Eye (tissue), 1 donor: ENCODE results near the gene SYNCRIP.
"Not testable (repeated sequence)": the region's sequence is repeated elsewhere in the genome, so short reads cannot be mapped to it uniquely, and the experiment has no call there.

Source experiments
- DNase-seq: peaks from one replicate; pipeline ENCODE4 v3.0.0-alpha.2; 2015

Gene SYNCRIP

DNA sequence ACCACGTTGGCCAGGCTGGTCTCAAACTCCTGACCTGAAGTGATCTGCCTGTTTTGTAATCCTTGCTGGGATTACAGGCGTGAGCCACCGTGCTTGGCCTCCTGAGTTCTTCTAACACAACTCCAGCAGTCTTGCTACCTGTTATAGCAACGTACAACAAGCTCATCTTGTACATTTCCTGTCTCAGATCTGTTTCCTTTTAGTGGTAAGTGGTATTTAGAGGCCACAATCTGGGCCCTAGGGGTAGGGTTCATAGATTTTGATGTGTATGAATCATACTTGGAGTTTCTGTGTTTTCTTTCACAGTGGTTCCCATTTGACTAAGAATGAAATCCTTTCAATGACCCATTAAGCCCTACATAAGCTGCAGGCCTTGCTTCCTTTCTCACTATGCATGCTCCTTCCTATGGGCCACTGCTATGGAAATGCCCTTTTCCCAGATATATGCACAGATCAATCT is 27.1 kb upstream of the SYNCRIP start:
- peak; percentile 11 for DNase-seq

DNA sequence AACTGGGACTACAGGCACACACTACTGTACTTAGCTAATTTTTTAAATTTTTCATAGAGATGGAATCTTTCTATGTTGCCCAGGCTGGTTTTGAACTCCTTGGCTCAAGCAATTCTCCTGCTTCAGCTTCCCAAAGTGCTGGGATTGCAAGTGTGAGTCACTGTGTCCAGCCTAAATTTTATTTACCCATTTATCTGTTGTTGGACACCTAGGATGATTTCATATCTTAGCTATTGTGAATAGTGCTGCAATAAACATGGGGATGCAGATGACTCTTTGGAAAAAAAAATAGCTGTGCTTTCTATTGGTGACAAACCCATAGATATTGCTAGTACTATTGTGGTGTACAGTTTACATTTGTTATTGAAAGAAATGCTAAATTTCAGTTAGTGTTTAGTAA is 19.6 kb upstream of the SYNCRIP start:
- no peak for DNase-seq

DNA sequence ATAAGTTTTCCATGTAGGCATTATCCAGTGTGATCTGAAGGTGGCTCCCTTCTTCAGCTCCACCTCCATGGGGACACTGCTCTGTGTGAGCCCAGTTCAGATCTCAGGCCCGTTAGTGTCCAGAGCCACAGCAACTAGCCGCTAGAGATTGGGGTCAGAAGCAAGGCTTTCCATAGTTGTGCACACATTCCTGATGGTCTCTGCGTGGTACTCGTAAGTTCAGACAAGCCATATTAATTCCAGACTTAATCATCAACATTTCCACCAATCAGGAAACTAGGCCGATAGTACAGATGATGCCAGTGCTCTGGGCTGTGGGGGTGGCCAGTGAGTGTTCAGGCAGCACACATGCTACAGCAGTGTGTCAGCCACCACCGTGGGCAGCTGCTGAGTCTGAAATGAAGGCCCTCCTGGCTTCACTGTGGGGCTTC is 17.5 kb upstream of the SYNCRIP start:
- DNase-seq, result no peak

DNA sequence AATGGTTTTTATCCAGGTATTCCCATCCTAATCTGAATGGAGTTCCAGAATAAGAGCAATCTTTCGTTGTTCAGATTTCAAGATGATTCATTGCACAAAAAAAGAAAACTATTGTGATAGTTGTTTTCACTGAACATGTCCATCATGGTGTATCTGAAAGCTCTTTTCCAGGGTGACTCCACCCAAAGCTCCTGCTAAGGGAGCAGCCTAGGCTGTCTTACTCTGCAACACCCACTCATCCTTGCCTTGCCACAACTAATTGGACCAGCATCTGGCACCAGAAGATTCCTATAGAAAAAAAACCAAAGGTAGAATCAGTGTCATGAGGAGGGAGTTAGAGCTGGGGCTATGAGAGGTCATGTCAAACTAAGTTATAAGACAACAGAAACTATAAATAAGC is 7.9 kb upstream of the SYNCRIP start:
- DNase-seq, result no peak

DNA sequence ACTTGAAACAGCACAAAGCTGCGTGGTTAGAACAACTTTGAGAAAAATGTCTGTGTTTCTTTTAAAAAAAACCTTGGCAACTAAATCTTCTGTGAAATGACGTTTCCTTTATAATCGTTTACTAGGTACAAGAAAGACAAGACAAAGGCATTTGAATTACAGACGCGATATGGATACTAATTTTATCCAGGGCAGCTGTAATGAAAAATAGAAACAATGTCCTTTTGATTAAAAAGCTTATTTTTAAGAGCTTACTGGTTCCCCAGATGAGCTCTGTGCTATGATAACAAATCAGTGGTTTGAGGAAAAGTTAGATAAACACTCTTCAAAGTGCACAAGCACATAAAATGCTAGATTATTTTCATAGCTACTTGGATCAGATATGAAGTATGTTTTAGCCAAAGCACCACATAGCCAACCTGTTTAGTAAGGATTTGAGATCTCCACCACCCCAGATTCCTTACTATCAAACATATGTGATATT is 1.6 kb upstream of the SYNCRIP start:
- DNase-seq, result no peak

DNA sequence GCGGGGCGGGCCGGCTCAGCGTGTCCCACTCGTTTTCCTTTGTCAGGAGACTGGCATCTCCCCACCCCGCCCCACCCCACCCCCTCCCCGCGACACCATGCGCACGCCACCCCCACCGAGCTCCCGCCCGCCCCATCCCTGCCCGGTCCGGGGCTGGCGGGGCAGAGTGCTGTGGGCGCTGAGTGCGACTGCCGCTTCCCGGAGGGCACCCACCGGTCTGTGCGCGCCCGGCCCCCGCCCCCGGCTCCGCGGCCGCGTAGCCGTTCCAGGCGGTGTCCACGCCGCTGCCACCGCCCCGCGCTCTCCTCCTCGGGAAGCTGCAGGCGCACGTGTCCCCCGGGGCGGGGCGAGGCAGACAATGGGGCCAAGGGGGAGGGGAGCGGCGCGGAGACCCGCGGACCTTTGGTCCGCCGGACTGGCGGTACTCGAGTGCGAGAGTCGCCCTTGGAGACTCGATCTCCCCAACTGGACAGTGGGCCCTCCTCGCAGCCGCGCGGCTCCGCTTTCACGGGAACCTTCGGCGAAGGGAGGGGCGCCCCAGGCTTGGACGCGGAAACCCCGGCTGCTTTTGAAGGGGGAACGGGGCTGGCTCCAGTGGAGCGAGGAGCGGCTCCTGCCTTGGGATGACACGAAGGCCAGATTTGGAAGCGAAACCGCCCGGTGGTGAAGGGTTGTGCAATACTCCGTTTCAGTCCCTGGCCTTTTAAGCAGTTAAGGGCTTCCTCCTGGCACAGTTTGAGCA is 1.0 kb upstream of the SYNCRIP start:
- peak; percentile 97 for DNase-seq

DNA sequence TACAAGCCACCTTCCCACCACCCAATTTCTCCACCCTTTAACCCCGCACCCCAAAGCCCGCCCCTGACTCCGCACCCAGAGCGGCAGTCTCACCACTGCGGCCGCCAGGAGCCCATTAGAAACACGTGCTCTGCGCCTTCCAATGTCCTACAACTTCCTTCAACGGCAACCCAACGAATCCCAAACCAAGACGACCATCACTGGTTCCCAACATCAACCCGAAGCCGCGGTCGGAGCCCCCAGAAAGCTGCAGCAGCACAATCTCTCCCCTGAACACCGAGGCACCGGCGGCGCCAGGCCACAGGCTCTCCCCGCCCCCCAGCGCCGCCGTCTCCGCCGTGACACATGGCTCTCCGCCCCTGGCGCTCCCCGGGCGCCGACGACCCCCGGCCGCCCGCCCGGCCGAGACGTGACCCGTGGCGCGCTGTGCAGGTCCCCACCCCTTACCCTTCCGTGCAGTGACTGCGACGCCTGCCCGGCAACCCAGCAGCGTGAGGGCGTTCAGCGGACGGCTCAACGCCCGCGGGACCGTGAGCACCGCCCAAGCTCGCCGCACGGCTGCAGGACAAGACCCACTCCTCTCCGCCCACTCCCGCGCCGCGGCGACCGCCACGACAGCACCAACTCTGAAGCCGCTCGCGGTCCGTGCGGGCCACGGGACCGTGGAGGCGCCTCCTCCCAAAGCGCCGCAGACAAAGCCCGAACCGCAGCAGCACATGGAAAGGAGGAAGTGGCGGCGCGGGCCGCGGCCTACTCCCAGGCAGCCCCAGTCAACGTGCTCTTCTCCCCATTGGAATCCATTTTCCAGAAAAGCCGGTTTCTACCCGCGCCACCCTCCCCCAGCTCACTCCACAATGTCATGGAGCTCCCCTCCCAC is 551 bp downstream of the SYNCRIP start:
- peak; percentile 72 for DNase-seq

DNA sequence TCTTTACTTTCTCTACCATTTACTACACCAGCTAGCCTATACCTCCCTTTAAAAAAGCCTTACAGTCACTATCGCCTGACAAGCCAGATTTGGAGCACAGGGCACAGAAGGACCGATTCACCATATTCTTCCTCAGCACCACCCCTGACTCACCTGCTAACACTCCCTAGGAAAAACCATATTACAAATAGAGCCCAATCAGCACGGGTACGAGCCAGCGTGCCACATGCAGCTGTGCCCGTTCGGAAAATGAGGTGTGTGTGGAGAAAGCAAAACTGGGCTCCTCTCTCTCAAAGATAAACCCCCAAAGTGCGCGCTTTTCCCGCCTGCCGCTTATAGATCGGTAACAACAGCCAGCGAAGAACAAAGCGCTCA is 1.2 kb downstream of the SYNCRIP start:
- DNase-seq, result no peak

DNA sequence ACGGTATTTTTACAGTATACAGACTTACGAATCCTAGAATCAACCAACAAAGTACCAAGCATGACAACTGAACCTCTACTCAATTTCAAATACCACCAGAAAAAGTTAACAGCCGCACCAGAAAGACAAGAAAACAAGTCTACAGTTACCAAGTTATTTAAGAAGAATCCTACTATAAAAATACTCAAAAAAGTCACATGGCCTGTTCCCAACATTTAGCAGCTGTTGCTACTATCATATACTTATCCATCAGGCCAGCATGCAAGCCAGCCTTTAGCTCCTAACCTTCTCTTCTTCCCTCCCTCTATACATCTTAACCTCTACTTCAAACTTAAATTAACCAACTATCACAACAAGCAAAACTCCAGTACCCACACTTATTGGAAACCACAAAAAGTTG is 1.9 kb downstream of the SYNCRIP start:
- no peak for DNase-seq

DNA sequence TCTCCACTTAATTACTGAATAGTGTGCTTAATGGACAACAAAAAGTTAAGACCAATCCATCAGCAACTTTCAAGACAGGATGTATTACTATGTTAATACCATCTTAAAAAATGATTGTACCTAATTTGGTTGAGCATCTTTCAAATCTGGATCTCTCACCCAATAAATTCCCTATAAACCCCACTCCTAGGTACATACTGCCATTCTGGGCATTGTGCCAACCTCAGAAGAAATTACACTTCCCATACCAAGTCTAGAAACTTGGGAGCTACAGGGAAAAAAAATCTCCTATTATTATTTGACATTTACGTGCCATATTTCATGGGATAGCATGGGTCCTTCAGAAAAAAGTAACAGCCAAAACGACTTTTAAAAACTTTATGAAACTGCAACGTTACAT is 5.1 kb downstream of the SYNCRIP start:
- no peak for DNase-seq

DNA sequence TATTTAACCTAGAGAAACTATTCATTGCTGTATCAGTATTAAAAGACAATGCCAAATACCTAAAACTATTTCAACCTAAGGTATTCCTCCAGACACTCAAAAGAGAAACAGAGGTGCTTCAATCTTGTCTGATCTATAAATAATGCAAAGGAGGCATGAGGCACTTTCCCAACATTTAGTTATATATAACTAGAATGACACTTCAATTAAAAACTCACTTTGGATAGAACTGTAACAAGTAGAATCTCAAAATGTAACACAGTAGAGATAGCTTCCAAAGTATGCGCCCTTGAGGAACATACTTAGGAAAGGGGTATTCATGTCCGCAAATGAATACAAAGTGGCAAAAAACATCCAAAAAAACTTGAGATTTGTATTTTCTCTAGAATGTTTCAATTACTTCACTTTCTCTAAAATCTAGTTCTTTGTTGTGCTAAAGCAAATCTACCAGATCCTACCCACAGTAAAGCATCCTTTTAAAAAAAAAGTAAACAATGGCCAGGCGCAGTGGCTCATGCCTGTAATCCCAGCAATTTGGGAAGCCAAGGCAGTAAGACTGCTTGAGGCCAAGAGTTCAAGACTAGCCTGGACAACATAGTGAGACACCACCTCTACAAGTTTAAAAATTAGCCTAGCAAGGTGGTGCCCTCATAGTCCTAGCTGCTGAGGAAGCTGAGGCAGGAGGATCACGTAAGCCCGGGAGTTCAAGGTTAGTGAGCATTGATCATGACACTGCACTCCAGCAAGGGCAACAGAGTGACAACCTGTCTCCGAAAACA is 10.3 kb downstream of the SYNCRIP start:
- no peak for DNase-seq

DNA sequence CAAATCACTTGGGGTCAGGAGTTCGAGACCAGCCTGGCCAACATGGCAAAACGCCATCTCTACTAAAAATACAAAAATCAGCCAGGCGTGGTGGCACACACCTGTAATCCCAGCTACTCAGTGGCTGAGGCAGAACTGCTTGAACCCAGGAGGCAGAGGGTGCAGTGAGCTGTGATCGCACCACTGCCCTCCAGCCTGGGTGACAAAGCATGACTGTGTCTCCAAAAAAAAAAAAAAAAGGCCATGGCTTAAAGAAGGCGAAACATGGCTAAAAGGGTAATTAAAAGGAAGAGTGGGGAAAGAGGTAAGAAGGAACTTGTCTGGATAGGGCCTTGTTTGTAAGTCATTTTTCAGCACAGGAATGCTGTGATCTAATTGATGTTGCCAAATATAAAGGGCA is 11.6 kb downstream of the SYNCRIP start:
- not testable (repeated sequence) for DNase-seq

DNA sequence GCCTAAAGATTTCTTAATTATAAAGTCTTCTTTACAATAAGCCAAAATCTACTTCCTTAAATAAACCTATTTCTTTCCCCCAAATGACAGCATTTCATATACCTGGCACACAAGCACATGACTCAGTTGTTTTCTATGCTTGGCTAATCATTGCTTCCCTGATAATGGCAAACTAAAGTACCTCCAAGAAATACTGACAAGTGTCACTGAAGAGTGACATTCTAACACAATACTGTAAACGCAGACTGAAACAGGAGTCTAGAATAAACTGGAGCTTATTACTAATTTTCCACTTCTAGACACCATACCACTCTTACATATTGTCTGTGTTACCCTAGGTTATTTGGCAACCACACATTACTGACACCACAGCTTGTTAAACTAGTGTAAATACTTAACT is 14.3 kb downstream of the SYNCRIP start:
- DNase-seq, result no peak

DNA sequence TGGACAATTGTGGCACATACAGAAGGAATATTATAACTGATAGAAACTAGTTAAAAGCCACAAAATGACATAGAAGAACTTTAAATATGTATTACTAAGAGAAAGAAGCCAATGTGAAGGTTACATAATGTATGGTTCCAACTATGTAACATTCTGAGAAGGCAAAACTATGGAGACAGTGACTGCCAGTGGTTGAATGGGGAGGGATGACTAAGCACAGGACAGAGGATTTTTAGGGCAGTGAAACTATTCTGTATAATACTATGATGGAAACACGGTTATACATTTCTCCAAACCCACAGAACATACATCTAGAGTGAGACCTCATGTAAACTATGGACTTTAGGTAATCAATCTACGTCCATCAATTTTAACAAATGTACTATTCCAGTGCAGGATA is 22.4 kb downstream of the SYNCRIP start:
- no peak for DNase-seq

DNA sequence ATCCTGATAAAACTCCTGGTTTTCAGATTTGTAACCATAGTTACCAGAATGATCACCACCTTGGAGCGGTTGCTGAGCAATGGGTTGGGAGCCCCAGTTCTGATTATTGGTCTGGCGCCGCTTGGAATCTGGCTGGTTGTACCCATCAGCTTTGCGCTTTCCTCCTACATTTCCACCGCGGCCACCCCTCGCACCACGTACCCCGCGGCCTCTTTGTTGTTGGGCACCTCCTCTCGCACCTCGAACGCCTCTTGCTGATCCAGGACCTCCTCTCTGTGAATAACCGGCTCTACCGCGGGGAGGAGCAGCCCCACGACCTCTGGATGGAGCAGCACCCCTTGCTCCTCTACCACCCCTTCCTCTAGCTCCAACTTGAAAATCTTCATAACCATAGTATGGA is 27.9 kb downstream of the SYNCRIP start:
- DNase-seq, result no peak

DNA sequence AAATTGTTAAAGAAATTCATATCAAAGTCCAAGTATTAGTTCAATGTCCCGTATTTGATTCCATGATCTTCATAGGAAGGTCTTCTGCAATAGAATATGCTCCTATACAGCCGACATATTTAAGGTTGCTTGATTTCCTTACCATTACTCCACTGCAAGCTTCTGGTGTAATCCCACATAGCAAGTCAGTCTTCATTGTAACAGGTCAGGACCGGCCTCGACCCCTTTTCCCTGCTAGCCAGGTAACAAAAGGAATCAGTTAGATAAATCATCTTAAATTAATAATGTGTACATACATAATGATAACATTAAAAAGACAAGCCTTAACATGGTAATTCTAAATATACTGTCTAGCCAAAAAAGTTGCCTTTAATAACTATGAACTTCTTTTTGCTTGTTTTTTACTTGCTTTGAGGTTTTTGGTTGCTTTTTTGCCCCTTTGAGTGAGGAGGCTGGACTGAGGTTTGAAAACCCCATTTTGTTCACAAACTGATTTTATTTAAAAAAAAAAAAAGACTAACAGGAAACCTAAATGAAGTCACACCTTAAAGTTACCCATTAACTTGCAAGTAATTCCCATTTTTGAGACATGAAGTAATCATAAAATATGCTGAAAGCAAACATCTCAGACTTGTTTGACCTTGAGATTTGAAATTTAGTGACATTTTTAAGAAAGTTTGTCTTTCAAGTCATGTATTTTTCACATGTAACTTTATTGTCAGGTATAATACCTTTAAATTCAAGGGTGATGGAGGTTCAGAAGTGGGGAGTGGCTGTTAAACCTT is 29.8 kb downstream of the SYNCRIP start:
- DNase-seq, result no peak

DNA sequence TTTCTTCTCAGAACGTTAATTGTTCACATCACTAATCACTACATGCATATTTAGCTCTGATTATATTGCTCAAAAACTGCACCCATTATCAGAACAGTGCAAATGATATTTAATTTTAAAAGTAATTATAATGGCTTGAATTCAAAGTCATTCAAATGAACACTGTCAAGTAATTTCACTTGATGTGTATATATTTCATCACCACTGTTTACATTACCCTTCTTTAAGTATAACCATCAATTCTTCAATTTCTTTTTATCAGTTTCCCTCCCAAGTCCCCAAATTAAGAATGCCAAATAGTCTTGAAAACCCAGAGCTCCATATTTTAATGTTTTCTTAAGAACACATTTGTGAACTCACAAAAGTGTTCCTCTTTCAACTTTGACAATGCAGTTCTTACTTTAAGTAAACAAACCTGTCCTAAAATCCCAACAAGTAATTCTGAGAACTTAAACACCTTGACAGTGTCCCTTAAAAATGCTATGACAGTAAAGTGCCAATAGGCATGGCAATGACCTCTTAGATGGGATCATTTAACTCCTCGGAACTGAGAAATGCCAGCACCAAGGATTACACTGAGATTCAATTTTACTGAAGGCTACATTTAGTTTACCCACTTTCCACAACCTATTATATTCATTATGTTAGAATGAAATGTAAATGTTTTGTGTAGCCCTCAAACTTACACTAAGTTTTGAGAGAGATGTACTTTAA is 32.3 kb downstream of the SYNCRIP start:
- DNase-seq, result no peak

DNA sequence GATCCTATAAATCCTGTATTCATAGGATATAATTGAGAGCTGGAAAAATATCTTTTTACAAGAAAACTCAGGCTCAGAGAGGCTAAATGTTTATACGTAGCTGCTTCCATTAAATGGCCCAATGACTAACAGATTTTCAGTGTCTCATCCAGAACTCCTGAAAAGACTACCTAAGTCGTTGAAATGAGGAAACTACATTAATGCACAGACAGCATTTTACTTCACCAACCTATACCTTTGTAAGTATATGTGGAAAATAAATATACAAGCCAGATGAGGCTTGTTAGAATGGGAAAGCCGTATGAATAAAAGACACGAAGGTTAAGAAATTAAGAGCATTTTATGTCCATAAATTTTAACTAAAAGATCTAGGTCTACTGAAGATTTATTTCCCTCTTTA is 40.6 kb downstream of the SYNCRIP start:
- DNase-seq, result no peak

DNA sequence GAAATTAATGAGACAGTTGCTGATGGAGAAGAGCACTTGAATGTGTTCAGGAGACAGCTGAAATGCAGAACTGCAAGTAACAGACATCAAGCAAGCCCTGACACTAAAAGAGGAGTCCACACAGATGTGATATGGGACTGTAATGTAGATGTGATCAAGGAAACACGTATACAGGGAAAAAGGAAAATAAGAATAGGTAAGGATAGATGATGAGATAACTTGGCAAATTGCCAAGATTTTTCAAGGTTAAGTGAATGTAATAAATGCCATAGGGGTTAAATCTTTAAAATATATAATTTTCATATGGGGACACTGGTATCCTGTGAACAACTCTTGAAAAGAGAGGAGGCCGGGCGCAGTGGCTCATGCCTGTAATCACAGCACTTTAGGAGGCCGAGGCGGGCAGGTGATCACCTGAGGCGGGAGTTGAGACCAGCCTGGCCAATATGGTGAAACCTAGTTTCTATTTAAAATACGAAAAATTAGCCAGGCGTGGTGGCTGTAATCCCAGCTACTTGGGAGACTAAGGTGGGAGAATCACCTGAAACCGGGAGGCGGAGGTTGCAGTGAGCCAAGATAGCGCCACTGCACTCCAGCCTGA is 41.9 kb downstream of the SYNCRIP start:
- DNase-seq, result no peak

DNA sequence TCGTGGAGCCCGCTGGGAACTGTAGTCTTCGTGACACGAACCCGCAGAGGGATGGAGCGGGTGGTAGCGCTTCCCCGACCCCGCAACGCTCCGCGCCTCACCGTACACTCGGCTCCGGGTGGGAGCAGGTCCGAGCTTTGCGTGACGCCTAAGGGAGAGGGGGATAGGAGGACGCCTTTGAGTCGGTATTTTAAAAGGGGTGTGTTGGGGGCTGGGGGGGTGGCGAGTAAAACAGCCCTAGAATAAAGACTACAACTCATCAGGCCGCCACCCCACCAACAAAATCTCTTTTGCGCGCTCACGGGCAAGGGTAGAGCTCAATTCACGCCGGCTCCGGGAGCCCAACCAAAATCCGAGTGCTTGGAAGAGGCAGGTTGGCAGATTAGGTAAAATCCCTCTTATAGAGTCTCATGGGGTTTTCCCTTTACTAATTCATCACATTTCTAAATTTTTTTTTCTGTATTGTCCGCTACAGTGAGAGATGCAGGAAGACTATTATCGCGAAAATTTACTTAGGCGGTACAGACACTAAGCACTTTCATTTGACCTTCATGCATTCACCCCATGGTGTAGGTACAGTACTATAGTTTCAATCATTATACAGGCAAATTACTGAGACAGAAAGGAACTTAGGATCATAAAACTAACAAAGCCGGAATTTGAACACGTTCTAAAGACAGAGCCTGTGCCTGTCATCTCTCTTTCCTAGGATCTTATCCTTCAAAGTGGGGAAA is 48.3 kb downstream of the SYNCRIP start:
- no peak for DNase-seq
